ENCODE results near the gene NEUROD4.

DNA sequence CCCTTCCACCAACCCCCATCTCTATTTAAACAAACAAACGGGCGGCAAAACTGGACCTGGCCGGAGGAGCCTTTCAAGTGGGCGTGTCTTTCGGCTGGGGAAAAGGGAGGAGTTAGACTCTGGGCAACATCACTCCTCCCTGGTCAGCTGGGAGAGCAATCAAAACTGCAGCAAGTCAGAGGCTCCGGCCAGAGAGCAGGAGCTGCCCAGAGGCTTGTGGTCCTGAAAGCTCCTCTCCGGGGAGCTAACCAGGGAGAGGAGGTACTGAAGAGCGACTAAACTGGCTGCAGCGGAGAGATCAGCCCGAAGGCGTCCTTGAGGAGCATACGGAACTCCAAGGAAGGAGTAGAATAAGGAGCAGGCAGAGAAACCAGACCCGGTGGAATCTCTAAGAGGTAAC, at the start of gene NEUROD4:
- TF ChIP-seq TAF1 (IDR thresholded peaks at IDR 0.05; ENCODE audit: borderline replicate concordance, low read depth, low read length) (no peak), EZH2phosphoT487 (IDR thresholded peaks at IDR 0.05; ENCODE audit: borderline replicate concordance, low read depth) (no peak), RFX5 (IDR thresholded peaks at IDR 0.05; ENCODE audit: low read length) (no peak), CHD2 (IDR thresholded peaks at IDR 0.05; ENCODE audit: low read length, partially characterized antibody) (no peak), POLR2AphosphoS5 (IDR thresholded peaks at IDR 0.05; ENCODE audit: low read depth, low read length) (no peak), EP300 (IDR thresholded peaks at IDR 0.05; ENCODE audit: borderline replicate concordance in 1 of 2, low read depth in 1 of 2, low read length in 1 of 2) (no peak)
- TF ChIP-seq, protein P1, sequence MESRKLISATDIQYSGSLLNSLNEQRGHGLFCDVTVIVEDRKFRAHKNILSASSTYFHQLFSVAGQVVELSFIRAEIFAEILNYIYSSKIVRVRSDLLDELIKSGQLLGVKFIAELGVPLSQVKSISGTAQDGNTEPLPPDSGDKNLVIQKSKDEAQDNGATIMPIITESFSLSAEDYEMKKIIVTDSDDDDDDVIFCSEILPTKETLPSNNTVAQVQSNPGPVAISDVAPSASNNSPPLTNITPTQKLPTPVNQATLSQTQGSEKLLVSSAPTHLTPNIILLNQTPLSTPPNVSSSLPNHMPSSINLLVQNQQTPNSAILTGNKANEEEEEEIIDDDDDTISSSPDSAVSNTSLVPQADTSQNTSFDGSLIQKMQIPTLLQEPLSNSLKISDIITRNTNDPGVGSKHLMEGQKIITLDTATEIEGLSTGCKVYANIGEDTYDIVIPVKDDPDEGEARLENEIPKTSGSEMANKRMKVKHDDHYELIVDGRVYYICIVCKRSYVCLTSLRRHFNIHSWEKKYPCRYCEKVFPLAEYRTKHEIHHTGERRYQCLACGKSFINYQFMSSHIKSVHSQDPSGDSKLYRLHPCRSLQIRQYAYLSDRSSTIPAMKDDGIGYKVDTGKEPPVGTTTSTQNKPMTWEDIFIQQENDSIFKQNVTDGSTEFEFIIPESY (IDR thresholded peaks at IDR 0.05; ENCODE audit: borderline replicate concordance, low read depth), result no peak
- TF ChIP-seq, protein P2, sequence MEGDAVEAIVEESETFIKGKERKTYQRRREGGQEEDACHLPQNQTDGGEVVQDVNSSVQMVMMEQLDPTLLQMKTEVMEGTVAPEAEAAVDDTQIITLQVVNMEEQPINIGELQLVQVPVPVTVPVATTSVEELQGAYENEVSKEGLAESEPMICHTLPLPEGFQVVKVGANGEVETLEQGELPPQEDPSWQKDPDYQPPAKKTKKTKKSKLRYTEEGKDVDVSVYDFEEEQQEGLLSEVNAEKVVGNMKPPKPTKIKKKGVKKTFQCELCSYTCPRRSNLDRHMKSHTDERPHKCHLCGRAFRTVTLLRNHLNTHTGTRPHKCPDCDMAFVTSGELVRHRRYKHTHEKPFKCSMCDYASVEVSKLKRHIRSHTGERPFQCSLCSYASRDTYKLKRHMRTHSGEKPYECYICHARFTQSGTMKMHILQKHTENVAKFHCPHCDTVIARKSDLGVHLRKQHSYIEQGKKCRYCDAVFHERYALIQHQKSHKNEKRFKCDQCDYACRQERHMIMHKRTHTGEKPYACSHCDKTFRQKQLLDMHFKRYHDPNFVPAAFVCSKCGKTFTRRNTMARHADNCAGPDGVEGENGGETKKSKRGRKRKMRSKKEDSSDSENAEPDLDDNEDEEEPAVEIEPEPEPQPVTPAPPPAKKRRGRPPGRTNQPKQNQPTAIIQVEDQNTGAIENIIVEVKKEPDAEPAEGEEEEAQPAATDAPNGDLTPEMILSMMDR (IDR thresholded peaks at IDR 0.05), result no peak
- TF ChIP-seq, protein P3, sequence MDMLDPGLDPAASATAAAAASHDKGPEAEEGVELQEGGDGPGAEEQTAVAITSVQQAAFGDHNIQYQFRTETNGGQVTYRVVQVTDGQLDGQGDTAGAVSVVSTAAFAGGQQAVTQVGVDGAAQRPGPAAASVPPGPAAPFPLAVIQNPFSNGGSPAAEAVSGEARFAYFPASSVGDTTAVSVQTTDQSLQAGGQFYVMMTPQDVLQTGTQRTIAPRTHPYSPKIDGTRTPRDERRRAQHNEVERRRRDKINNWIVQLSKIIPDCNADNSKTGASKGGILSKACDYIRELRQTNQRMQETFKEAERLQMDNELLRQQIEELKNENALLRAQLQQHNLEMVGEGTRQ (IDR thresholded peaks at IDR 0.05; ENCODE audit: borderline replicate concordance, low read depth, low read length), result no peak
- TF ChIP-seq, protein P4, sequence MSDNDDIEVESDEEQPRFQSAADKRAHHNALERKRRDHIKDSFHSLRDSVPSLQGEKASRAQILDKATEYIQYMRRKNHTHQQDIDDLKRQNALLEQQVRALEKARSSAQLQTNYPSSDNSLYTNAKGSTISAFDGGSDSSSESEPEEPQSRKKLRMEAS (IDR thresholded peaks at IDR 0.05; ENCODE audit: low read depth), result no peak
- TF ChIP-seq, protein P5, sequence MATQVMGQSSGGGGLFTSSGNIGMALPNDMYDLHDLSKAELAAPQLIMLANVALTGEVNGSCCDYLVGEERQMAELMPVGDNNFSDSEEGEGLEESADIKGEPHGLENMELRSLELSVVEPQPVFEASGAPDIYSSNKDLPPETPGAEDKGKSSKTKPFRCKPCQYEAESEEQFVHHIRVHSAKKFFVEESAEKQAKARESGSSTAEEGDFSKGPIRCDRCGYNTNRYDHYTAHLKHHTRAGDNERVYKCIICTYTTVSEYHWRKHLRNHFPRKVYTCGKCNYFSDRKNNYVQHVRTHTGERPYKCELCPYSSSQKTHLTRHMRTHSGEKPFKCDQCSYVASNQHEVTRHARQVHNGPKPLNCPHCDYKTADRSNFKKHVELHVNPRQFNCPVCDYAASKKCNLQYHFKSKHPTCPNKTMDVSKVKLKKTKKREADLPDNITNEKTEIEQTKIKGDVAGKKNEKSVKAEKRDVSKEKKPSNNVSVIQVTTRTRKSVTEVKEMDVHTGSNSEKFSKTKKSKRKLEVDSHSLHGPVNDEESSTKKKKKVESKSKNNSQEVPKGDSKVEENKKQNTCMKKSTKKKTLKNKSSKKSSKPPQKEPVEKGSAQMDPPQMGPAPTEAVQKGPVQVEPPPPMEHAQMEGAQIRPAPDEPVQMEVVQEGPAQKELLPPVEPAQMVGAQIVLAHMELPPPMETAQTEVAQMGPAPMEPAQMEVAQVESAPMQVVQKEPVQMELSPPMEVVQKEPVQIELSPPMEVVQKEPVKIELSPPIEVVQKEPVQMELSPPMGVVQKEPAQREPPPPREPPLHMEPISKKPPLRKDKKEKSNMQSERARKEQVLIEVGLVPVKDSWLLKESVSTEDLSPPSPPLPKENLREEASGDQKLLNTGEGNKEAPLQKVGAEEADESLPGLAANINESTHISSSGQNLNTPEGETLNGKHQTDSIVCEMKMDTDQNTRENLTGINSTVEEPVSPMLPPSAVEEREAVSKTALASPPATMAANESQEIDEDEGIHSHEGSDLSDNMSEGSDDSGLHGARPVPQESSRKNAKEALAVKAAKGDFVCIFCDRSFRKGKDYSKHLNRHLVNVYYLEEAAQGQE (IDR thresholded peaks at IDR 0.05; ENCODE audit: low read depth, low read length), result peak; percentile 98

All from SK-N-SH (cell line).